Left cardiac atrium (tissue), 4 donors: ENCODE measurements around the gene N4BP3. TPM values are rescaled to one million over a fixed set of nuclear protein-coding genes. Genes with fewer than 3 reads are reported as not detected.
"Not testable (repeated sequence)": the region's sequence is repeated elsewhere in the genome, so short reads cannot be mapped to it uniquely, and the experiment has no call there.

ENCODE experiments used
- ATAC-seq, 2 donors: fragments of 200-7000 bp; cut with Tn5 transposase; one replicate each; pipeline ENCODE4 v1.9.1; 2020; ENCODE audit warnings: mild to moderate bottlenecking in 2 of 2, moderate library complexity in 2 of 2
- DNase-seq: peaks from one replicate; pipeline ENCODE4 v3.0.0-alpha.2; 2020
- intact Hi-C, 2 donors: fragments of 100-400 bp; cut with DNase I; formaldehyde crosslinking; loops; one replicate each; pipeline versions ENCODE4 v1.14.1 to v1.15.1; 2022 to 2023
- long read RNA-seq: library from polyadenylated mRNA; unstranded; transcript quantifications from one replicate; pipeline ENCODE4 v2.0.0, GENCODE V29; 2021
- total RNA-seq, 2 donors: library from RNA; stranded (reverse); fragmentation: NEBNext Ultra II Directional; extraction: Animal tissue kit (Norgen Biotek cat#: 25700); gene quantifications; one replicate each; pipeline ENCODE4 v1.2.1, GENCODE V29; 2021
- donor health status: DM: no; HTN: yes; CAD: no.
- donor health status: DM: no; HTN: yes; CAD: no; lungs with severe emphysema.
- donor health status: DM: yes; HTN: yes; CAD: no.
- donor health status: Dilated cardiomyopathy.

Gene N4BP3, protein sequence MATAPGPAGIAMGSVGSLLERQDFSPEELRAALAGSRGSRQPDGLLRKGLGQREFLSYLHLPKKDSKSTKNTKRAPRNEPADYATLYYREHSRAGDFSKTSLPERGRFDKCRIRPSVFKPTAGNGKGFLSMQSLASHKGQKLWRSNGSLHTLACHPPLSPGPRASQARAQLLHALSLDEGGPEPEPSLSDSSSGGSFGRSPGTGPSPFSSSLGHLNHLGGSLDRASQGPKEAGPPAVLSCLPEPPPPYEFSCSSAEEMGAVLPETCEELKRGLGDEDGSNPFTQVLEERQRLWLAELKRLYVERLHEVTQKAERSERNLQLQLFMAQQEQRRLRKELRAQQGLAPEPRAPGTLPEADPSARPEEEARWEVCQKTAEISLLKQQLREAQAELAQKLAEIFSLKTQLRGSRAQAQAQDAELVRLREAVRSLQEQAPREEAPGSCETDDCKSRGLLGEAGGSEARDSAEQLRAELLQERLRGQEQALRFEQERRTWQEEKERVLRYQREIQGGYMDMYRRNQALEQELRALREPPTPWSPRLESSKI
- total RNA-seq, result 1 to 10 TPM; 1.5 TPM
- long read RNA-seq, full-length matches to known transcripts, result 1 of 1 reads
- long read RNA-seq, partial matches to known transcripts, result 0 of 1 reads
- long read RNA-seq, other reads (novel, unspliced or antisense), result 0 of 1 reads

DNA sequence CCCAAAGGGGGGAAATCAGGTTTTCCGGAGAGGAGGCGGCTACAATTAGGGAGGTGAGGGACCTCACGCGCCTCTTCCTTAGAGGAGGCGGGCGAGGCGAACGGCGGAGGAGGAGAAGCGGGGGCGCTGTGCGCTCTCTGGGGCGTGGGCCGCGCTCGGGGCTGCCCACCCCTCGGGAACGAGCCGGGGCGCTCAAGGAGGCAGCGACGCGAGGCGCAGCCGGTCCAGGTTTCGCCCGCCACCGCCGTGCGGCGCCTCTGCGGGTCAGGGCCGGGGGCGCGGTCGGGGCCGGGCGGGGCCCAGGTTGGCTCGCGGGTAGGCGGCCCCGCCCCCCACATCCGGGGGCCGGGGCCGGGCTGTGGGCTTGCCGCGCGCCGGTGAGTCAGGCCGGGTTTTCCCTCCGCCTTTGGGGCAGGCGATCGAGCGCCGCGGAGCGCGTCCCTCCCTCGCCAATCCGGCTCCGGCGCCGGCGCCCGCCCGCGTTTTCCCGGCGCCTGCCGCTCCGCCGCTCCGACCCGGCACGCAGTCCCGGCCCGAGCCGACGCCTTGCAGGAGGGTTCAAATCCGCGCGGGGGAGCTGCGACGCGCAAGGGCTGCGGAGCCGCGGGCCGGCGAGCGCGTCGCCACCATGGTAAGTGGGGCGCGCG, at the start of gene N4BP3:
TSS of gene N4BP3 (plus strand) at position 392 of the 647 bp plus-strand sequence. CDS start 6,052 bp downstream, outside the sequence.
- intact Hi-C loops, result no loop called here
- DNase-seq (peak; percentile 51), ATAC-seq (peak; percentile 74 to 85)

DNA sequence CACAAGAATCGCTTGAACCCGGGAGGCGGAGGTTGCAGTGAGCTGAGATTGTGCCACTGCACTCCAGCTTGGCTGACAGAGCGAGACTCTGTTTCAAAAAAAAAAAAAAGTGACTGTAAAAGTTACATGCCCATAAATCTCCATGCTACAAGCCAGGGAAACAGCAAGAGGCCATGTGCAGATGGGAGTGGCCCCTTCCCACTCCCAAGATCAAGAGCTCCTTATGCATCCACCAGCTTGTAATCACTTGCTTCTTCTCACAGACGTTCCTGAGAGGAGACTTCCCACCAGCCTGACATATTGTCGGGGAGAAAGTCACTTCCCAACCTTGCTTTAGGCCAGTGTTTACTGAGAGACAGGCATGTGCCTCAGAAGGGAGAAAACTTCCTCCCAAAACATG, 45.6 kb upstream of the N4BP3 start:
- intact Hi-C loops, result loop anchor here in 1 of 2 donors (10.0 kb wide), 2 partner anchors 463 to 673 kb away; partner anchors contain the start of gene B4GALT7
- no peak for ATAC-seq
- no peak for DNase-seq

DNA sequence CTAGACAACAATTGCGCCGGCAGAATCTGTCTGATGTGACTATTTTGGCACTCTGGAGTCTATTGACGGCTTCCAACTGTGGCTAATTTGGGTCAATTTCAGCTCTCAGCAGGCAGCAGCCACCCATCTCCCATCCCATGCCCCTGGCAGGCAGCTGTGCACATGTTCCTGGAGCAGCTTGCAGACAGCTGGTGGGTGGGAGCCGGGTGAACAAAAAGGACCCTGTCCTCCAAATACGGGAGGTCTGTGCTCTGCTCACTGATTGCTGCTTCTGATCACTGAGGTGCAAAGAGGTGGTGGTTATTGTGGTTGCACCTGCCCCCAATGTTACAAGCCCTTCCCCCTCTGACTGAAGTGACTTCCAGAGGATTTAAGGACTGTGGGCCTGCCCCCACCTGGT, 45.0 kb upstream of the N4BP3 start:
- no peak for ATAC-seq
- intact Hi-C loops, result loop anchor here in 1 of 2 donors (10.0 kb wide), 2 partner anchors 463 to 673 kb away; partner anchors contain the start of gene B4GALT7
- no peak for DNase-seq

DNA sequence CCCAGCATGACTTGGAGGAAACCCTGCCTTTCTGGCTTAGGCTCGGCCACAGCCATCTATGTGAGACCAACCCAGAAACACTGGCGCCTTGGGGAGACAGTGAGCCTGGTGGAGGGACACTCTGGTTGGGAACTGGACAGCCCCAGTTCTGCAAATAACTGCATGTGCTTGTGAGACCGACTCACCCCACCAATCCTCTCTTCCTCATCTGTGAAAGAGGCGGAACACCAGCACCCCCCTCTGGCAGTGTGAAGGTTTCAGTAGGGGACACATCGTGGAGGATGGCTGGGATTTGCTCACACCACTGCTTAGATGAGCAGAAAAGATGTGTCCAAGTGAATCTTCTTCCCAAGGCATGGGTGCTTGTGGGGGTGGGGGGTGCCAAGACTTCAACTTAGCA, 43.4 kb upstream of the N4BP3 start:
- peak in 1 of 2 donors; percentile 34 for ATAC-seq
- no peak for DNase-seq
- intact Hi-C loops, result loop anchor here in 1 of 2 donors (10.0 kb wide), 2 partner anchors 465 to 675 kb away; partner anchors contain the start of gene B4GALT7

DNA sequence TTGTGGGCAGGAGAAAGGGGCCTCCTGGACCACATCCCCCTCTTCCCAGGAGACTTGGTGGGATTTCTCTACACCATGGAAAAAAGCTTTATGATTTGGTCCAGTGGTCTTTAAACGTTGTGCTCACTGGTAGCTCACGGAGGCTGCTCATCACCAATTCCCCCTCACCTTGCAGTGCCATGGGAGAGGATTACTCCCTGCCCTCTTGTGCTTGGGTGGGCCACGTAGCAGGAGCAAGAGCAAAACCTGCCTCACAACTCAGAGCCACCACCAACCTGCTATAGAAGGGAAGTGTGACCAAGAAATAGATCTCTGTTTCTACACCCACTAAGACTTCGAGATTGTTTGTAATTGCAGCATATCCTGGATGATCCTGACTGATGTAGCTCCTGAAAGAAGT, 42.2 kb upstream of the N4BP3 start:
- intact Hi-C loops, result no loop called here
- no peak for DNase-seq
- no peak for ATAC-seq

DNA sequence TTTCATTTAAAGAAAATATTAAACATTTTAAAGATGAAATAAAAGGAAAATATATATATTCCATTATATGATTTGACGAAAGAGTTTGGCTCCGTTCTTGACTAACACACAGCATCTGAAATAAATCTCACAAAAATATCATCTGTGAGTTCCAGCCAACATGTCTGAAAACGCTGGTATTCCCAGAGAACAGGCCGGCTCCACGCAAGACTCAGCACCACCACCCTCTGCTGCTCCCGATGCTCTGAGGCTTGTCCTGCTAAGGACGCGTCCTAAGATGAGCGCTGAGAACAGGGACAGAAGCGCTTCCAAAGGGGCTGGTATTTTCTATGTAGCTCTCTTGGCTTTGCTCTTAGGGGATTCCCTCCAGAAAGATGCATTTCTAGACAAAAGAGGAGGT, 40.6 kb upstream of the N4BP3 start:
- intact Hi-C loops, result no loop called here
- DNase-seq, result no peak
- no peak for ATAC-seq

DNA sequence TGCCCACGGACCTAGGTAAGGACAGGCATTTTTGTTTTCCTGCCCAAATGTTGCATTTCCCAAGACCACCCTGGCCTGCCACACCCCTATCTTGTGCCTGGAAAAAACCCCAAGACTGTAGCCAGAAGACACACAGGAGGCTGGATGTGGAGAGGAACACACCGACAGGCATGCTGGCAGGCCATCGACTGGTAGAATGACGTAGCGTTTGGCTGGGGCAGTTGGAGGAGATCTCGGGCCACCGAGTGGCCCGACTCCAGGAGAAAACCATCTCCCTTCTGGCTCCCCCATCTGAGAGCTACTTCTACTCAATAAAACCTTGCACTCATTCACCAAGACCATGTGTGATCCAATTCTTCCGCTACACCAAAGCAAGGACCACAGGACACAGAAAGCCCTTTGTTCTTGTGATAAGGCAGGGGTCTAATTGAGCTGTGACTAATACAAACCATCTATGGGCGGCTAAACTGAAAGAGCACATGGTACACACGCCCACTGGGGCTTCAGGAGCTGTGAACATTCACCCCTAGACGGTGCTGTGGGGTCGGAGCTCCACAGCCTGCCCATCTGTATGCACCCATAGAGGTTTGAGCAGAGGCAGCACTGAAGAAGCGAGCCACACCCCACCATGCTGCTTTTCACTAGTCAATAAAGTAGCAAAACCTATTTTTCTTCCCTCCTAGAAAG, 38.9 kb upstream of the N4BP3 start:
- no peak for ATAC-seq
- DNase-seq, result no peak
- intact Hi-C loops, result no loop called here

DNA sequence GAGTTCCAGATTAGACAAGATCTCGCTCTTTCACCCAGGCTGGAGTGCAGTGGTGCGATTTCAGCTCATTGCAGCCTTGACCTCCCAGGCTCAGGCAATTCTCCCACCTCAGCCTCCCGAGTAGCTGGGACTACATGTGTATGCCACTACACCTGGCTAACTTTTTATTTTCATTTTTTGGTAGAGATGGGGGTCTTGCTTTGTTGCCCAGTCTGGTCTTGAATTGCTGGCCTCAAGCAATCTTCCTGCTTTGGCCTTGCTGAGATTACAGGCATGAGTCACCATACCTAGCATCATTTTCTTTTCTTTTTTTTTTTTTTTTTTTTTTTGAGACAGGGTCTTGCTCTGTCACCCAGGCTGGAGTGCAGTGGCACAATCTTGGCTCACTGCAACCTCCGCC, 36.4 kb upstream of the N4BP3 start:
- intact Hi-C loops, result loop anchor here (1.0 to 5.0 kb wide), 3 partner anchors 70 to 87 kb away; no protein-coding TSS in a partner anchor
- not testable (repeated sequence) for DNase-seq, ATAC-seq

DNA sequence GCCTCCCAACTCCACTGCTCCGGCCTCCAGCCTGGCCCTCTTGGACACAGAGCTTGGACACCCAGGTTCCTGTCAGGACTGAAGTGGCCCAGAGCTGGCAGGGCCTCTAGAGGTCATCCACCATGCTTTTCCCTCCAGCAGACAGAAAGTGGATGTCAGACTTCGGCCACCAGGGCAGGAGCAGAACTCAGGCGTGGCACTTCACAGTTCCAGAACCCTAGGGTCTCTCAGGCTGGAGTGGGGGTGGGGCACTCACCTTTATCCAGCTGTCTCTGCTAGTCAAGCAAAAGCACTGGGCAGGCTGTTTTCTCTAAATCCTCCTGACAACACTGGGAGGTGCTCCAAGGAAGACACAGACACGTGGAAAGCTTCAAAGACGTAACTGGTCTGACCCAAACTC, 35.6 kb upstream of the N4BP3 start:
- ATAC-seq (no peak), DNase-seq (no peak)
- intact Hi-C loops, result loop anchor here (5.0 kb wide), 2 partner anchors 70 to 85 kb away; no protein-coding TSS in a partner anchor

DNA sequence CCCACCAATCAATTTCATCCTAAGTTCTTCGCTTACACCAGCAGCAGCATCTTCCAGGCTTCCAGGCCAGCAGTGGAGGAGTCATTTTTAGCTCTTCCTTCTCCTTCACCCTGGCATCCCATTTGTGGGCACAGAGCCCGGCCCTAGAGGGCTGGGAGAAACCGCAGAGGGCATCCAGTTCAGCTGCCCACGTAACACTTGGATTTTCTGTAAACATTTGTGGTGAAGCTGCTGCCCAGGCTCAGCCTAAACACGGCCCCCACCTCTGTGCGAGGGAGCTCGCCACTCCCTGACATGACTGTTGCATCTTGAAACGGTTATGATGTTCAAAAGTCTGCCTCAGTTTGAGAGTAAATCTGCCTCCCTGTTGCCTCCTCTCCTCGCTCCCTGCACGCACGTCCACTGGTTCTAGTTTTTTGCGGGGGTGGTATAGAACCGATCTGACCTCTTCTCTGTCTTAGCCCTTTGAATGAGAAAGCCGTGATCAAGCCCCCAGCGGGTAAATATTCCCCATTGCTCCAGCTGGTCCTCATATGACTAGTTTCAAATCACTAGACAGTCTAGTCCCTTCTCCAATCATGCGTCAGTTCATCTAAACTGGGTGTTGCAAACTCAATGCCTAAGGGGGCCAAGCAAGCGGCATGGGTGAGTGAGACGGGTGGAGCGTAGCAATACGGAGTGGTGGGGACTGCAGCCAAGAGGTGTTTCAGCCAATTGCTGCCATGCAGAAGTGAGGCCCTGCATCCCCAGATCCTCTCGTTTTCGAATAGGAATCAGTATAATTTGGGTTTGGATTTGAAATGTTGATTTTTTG, 34.9 kb upstream of the N4BP3 start:
- ATAC-seq, result peak in 1 of 2 donors; percentile 57
- DNase-seq, result no peak

DNA sequence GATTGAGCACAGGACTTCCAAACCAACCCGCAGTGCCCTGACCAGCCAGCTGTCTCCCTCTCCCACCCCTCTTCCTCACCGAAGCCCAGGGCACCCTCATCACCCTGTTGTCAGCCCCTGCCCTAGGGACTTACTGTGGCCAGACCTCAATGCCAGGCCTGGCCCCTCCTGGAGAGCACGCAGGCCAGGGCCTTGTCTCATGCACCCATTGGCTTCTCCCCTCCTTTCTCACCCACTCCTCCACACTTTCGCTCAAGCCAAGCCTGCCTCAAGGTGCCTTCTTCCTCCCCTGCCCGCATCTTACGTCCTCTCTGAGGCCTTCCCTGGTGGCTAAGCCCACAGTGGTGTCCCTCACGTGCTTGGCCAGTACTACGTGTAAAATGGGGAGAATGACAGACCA, 33.3 kb upstream of the N4BP3 start:
- intact Hi-C loops, result no loop called here
- no peak for ATAC-seq
- no peak for DNase-seq

More for the DNA sequence above, 34.9 kb upstream of the N4BP3 start:
- intact Hi-C loops, result loop anchor here (5.0 kb wide), 2 partner anchors 69 to 84 kb away; no protein-coding TSS in a partner anchor

DNA sequence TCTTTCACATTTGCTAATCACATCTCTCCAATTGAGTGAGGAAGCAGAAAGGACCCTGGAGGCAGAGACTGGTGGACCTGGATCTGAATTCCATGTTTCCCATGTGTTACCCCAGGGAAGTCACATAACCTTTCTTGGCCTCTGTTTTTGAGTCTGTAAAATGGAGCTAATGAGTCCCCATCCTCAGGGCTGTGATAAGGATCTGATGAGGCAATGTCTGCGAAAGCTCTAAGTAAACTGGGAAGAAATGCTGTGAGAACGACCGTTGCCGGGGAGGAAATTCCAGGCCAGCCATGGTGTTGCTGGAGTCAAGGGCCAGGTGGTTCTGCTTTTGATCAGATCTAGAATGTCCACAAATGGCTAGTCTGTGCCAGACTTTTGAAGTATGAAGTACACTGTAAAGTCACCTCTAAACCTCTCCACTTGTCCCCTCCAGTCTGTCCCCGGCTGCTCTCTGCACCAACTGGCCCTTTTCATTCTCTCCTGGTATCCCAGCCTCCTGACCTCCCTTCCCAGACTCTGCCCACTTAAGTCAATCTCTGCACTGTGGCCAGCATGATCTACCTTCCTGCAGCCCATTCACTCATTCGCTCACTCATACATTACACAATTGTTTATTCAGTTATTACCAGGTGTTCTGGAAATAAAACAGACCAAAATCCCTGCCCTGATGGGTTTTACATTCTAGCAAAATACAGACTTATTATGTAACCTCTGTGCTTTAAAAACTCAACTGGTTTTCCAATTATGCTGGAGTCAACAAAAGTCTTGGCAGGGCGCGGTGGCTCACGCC, 32.5 kb upstream of the N4BP3 start:
- DNase-seq (no peak), ATAC-seq (no peak)
- intact Hi-C loops, result no loop called here

DNA sequence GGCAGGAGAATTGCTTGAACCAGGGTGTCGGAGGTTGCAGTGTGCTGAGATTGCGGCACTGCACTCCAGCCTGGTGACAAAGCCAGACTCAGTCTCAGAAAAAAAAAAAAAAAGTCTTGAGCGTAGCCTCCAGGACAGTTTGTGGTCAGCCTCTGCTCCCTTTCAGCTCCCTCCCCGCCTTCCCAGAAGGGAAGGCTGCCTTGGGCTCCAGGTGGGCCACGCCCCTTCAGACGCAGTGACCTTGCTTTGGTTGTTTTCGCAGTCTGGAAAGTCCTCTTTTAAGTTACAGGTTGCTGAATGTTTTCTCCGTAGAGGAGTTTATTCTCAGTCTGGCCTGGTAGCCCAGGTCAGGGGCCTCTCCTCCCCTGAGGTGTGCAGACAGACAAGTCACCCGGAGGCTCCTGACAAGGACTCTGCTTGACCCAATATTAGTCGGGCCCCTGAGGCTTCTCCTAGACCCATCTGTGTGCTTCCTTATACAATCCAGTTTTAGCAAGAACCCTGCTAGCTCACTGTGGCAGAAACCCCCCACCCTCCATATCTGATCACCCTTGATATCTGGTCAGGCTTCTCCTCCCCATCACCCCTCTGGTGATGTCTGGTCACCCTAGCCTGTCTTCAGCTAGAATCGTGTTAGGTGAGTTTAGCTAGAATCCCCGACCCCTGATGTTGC, 31.6 kb upstream of the N4BP3 start:
- ATAC-seq, result no peak
- no peak for DNase-seq
- intact Hi-C loops, result no loop called here

DNA sequence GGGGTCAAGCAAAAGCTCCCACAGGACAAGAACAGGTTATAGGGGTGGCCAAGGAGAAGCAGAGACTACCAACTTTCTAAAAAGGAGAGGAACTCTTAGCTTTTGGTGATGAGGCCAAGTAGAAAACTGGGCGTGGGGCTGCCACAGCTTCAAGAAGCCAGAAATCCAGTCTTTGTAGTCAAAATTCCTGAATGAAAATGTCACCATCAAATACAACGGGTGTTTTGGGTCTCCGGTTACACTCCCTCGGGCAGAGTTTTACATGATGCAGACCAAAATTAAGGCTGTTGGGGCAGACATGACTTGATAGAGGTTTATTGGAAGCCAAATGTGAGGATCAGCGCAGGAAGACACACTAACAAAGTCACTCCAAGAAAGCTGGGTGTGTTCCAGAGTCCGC, 29.4 kb upstream of the N4BP3 start:
- ATAC-seq (no peak), DNase-seq (no peak)
- intact Hi-C loops, result no loop called here

DNA sequence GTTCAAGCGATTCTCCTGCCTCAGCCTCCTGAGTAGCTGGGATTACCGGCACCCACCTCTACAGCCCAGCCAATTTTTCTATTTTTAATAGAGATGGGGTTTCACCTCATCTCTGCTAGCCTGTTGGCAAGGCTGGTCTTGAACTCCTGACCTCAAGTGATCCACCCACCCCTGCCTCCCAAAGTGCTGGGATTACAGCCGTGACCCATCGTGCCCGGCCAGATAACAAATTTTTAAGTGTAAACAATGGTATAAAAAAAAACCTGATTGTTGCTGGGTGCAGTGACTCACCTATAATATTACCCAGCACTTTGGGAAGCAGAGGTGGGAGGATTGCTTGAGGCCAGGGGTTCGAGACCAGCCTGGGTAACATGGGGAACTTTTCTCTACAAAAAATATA, 28.0 kb upstream of the N4BP3 start:
- DNase-seq (no peak), ATAC-seq (no peak)
- intact Hi-C loops, result no loop called here

DNA sequence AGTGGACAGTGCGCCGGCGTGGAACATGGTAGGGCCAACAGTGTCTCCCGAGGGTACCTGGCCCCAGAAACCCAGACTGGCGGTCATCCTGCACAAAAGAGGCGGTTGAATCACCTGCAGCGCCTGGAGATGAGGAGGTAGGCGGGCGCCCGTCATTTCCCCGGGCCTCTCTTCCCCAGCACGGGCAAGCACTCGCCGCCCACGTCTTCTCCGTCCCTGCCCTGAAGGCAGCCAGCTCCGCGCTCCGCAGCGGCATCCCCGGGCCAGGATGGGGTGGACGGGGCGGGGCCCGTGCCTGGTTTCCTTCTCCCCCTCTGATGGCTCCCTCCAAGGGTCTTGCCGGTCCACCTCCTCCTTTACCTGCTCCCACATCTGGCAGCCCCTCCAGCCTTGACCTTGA, 27.1 kb upstream of the N4BP3 start:
- ATAC-seq, result no peak
- no peak for DNase-seq
- intact Hi-C loops, result no loop called here

DNA sequence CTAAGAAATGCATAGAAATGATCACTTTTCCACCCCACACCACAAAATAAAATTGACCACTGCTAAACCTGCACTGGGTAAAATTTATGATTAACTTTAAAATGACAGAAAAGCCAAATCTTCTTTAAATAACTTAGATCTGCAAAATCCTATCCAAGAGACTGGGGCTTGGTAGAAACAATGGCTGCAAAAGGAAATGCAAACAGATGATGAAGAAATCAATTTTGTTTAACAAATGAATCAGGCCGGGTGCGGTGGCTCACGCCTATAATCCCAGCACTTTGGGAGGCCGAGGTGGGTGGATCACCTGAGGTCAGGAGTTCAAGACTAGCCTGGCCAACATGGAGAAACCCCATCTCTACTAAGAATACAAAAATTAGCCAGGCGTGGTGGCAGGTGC, 26.1 kb upstream of the N4BP3 start:
- not testable (repeated sequence) for ATAC-seq

More for the DNA sequence above, 26.1 kb upstream of the N4BP3 start:
- intact Hi-C loops, DNase-seq: not testable (repeated sequence)
